ENCODE results near the gene TPSD1. TPM values are rescaled to one million over a fixed set of nuclear protein-coding genes. Genes with fewer than 3 reads are reported as not detected.
A peak's percentile ranks its signal among the peaks of the same experiment; 100 is the strongest.
"Not testable (repeated sequence)": the region's sequence is repeated elsewhere in the genome, so short reads cannot be mapped to it uniquely, and the experiment has no call there.

Gene TPSD1
- polyA plus RNA-seq, 3 donors, result not detected

- Mint-ChIP-seq H3K4me3 (no peak overlapping the region), H3K27me3 (ENCODE audit: low read depth in 3 of 3) (peaks cover 0 to 3% (median 0%) of the 10 kb centered on the region in 3 donors), H3K9me3 (peaks cover 0 to 2% (median 0%) of the 10 kb centered on the region in 7 donors), H3K36me3 (no peaks in the 10 kb centered on the region), H3K27ac (no peak overlapping the region), H3K4me1 (no peaks in the 10 kb centered on the region)
- no peak overlapping the region for H3K9ac ChIP-seq (ENCODE audit: insufficient read depth, low read length, poor library complexity, severe bottlenecking)
- TF ChIP-seq, protein P1, sequence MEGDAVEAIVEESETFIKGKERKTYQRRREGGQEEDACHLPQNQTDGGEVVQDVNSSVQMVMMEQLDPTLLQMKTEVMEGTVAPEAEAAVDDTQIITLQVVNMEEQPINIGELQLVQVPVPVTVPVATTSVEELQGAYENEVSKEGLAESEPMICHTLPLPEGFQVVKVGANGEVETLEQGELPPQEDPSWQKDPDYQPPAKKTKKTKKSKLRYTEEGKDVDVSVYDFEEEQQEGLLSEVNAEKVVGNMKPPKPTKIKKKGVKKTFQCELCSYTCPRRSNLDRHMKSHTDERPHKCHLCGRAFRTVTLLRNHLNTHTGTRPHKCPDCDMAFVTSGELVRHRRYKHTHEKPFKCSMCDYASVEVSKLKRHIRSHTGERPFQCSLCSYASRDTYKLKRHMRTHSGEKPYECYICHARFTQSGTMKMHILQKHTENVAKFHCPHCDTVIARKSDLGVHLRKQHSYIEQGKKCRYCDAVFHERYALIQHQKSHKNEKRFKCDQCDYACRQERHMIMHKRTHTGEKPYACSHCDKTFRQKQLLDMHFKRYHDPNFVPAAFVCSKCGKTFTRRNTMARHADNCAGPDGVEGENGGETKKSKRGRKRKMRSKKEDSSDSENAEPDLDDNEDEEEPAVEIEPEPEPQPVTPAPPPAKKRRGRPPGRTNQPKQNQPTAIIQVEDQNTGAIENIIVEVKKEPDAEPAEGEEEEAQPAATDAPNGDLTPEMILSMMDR (IDR thresholded peaks at IDR 0.05), result no peak
- H3K36me3 ChIP-seq (replicated peaks in 1 of 2; ENCODE audit: control insufficient read depth in 1 of 2, insufficient read depth in 2 of 2, low read length in 2 of 2), result no peaks in the 10 kb centered on the region
- H4K20me1 ChIP-seq (ENCODE audit: insufficient read depth, low read length), result no peaks in the 10 kb centered on the region
- no peak for DNase-seq
- no peaks in the 10 kb centered on the region for H3K9me3 ChIP-seq (replicated peaks in 1 of 2; ENCODE audit: control insufficient read depth in 1 of 2, insufficient read depth in 1 of 2, low read length in 2 of 2)
- H3K4me2 ChIP-seq (replicated peaks; ENCODE audit: extremely low read depth, low read length, poor library complexity, severe bottlenecking), result no peak overlapping the region
- no peaks in the 10 kb centered on the region for H3K4me1 ChIP-seq (ENCODE audit: control insufficient read depth in 1 of 2, insufficient read depth in 2 of 2, low read length in 2 of 2)
- no peaks in the 10 kb centered on the region for H3K79me2 ChIP-seq (ENCODE audit: insufficient read depth, low read length)
- intact Hi-C loops (cut with micrococcal nuclease), result no loop called here
- H2AFZ ChIP-seq (ENCODE audit: insufficient read depth, low read depth, low read length, poor library complexity, severe bottlenecking), result no peak overlapping the region
- no peaks in the 10 kb centered on the region for H3K27me3 ChIP-seq (ENCODE audit: control insufficient read depth in 2 of 2, insufficient read depth in 2 of 2, low read length in 2 of 2)
- 85% methylated on average over 7 of the region's 9 CpGs for WGBS (ENCODE audit: insufficient coverage)
- H3K27ac ChIP-seq (ENCODE audit: low read depth in 1 of 2, low read length in 2 of 2), result no peak overlapping the region
- no peak overlapping the region for H3K4me3 ChIP-seq (replicated peaks in 1 of 3; ENCODE audit: low read depth in 2 of 3, low read length in 3 of 3)
These were observed 31.3 kb upstream of the TPSD1 start for GRCh38 chr16:1224558-1224957.

DNA sequence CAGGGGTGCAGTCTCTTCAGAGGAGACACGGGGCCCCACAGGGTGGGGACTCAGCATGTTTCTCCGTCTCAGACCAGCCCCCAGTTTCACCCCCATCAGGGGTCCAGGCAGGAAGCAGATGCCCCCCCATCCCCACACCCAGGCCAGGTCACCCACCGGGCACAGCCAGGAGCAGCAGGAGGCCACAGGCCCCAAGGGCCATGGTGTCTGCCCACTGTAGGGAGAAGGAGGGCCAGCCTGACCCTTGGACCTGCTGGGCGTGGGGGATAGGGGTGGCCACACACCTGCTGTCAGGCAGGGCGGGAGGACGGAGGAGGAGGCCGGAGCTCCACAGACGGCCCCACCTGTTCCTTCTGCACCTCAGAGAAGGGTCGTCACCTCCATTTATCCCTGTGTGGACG is 30.8 kb upstream of the TPSD1 start, which contains the start of gene TPSG1:
TSS of gene TPSG1 (minus strand) at position 218 of the 401 bp plus-strand sequence. CDS start at position 202, 16 bp downstream.
- peaks cover 0 to 2% (median 0%) of the 10 kb centered on the region in 7 donors for H3K9me3 Mint-ChIP-seq
- H3K36me3 Mint-ChIP-seq, result no peaks in the 10 kb centered on the region
- H3K27me3 ChIP-seq (ENCODE audit: control insufficient read depth in 2 of 2, insufficient read depth in 2 of 2, low read length in 2 of 2), result no peaks in the 10 kb centered on the region
- H3K4me3 Mint-ChIP-seq, result no peak within 1 kb of the TSS
- no peak within 1 kb of the TSS for H3K4me3 ChIP-seq (replicated peaks in 1 of 3; ENCODE audit: low read depth in 2 of 3, low read length in 3 of 3)
- H3K4me2 ChIP-seq (replicated peaks; ENCODE audit: extremely low read depth, low read length, poor library complexity, severe bottlenecking), result no peak within 1 kb of the TSS
- H3K27ac ChIP-seq (ENCODE audit: low read depth in 1 of 2, low read length in 2 of 2), result no peak within 1 kb of the TSS
- no peaks in the 10 kb centered on the region for H3K4me1 Mint-ChIP-seq
- no peak within 1 kb of the TSS for H3K27ac Mint-ChIP-seq
- no peak within 1 kb of the TSS for H3K9ac ChIP-seq (ENCODE audit: insufficient read depth, low read length, poor library complexity, severe bottlenecking)
- no peaks in the 10 kb centered on the region for H3K79me2 ChIP-seq (ENCODE audit: insufficient read depth, low read length)
- no peaks in the 10 kb centered on the region for H3K9me3 ChIP-seq (replicated peaks in 1 of 2; ENCODE audit: control insufficient read depth in 1 of 2, insufficient read depth in 1 of 2, low read length in 2 of 2)
- H4K20me1 ChIP-seq (ENCODE audit: insufficient read depth, low read length), result no peaks in the 10 kb centered on the region
- peaks cover 0 to 3% (median 0%) of the 10 kb centered on the region in 3 donors for H3K27me3 Mint-ChIP-seq (ENCODE audit: low read depth in 3 of 3)
- intact Hi-C loops (cut with micrococcal nuclease), result no loop called here
- H3K4me1 ChIP-seq (ENCODE audit: control insufficient read depth in 1 of 2, insufficient read depth in 2 of 2, low read length in 2 of 2), result no peaks in the 10 kb centered on the region
- no peak for DNase-seq
- no peak within 1 kb of the TSS for H2AFZ ChIP-seq (ENCODE audit: insufficient read depth, low read depth, low read length, poor library complexity, severe bottlenecking)
- TF ChIP-seq, protein P1 (IDR thresholded peaks at IDR 0.05), result no peak
- 83% methylated on average over 5 of the region's 10 CpGs for whole genome bisulfite sequencing (ENCODE audit: insufficient coverage)
- no peaks in the 10 kb centered on the region for H3K36me3 ChIP-seq (replicated peaks in 1 of 2; ENCODE audit: control insufficient read depth in 1 of 2, insufficient read depth in 2 of 2, low read length in 2 of 2)

GRCh38 chr16:1225728-1226311 is 30.0 kb upstream of the TPSD1 start:
- 34% methylated on average over 3 of the region's 24 CpGs for WGBS (ENCODE audit: insufficient coverage)
- peak in 1 of 3 donors; percentile 20 for DNase-seq
- H3K4me1 ChIP-seq (ENCODE audit: control insufficient read depth in 1 of 2, insufficient read depth in 2 of 2, low read length in 2 of 2); H3K4me2 ChIP-seq (replicated peaks; ENCODE audit: extremely low read depth, low read length, poor library complexity, severe bottlenecking); H4K20me1 ChIP-seq (ENCODE audit: insufficient read depth, low read length); H3K27me3 ChIP-seq (ENCODE audit: control insufficient read depth in 2 of 2, insufficient read depth in 2 of 2, low read length in 2 of 2); H3K4me1 Mint-ChIP-seq; H3K36me3 Mint-ChIP-seq; H3K79me2 ChIP-seq (ENCODE audit: insufficient read depth, low read length); H3K4me3 ChIP-seq (replicated peaks in 1 of 3; ENCODE audit: low read depth in 2 of 3, low read length in 3 of 3); H3K9ac ChIP-seq (ENCODE audit: insufficient read depth, low read length, poor library complexity, severe bottlenecking); H3K9me3 ChIP-seq (replicated peaks in 1 of 2; ENCODE audit: control insufficient read depth in 1 of 2, insufficient read depth in 1 of 2, low read length in 2 of 2); H3K4me3 Mint-ChIP-seq; H3K36me3 ChIP-seq (replicated peaks in 1 of 2; ENCODE audit: control insufficient read depth in 1 of 2, insufficient read depth in 2 of 2, low read length in 2 of 2); H3K9me3 Mint-ChIP-seq; H2AFZ ChIP-seq (ENCODE audit: insufficient read depth, low read depth, low read length, poor library complexity, severe bottlenecking); H3K27ac ChIP-seq (ENCODE audit: low read depth in 1 of 2, low read length in 2 of 2); intact Hi-C loops (cut with micrococcal nuclease); H3K27me3 Mint-ChIP-seq (ENCODE audit: low read depth in 3 of 3); H3K27ac Mint-ChIP-seq: not testable (repeated sequence)
